Right ventricle myocardium inferior (tissue), 1 donor: ENCODE data around the gene HLCS. TPM values are rescaled to one million over a fixed set of nuclear protein-coding genes. Genes with fewer than 3 reads are reported as not detected.
"Not testable (repeated sequence)": the region's sequence is repeated elsewhere in the genome, so short reads cannot be mapped to it uniquely, and the experiment has no call there.

Experiments used
- ATAC-seq: fragments of 200-7000 bp; cut with Tn5 transposase; one replicate; pipeline ENCODE4 v1.9.1; 2020; ENCODE audit warnings: mild to moderate bottlenecking, moderate library complexity
- DNase-seq: peaks from one replicate; pipeline ENCODE4 v3.0.0; 2021; ENCODE audit errors: missing footprints
- intact Hi-C: fragments of 100-400 bp; cut with DNase I; formaldehyde crosslinking; loops from one replicate; pipeline ENCODE4 v1.11.0; 2022
- long read RNA-seq: library from polyadenylated mRNA; unstranded; transcript quantifications from one replicate; pipeline ENCODE4 v2.0.0, GENCODE V29; 2021
- total RNA-seq: library from RNA; stranded (reverse); fragmentation: NEBNext Ultra II Directional; extraction: Animal tissue kit (Norgen Biotek cat#: 25700); gene quantifications from one replicate; pipeline ENCODE4 v1.2.1, GENCODE V29; 2021
- donor health status: DM: no; HTN: yes; CAD: no; lungs with severe emphysema.

The HLCS gene
- 6.8 TPM for total RNA-seq
- long read RNA-seq, partial matches to known transcripts, result 0 of 4 reads
- long read RNA-seq, other reads (novel, unspliced or antisense), result 4 of 4 reads

DNA sequence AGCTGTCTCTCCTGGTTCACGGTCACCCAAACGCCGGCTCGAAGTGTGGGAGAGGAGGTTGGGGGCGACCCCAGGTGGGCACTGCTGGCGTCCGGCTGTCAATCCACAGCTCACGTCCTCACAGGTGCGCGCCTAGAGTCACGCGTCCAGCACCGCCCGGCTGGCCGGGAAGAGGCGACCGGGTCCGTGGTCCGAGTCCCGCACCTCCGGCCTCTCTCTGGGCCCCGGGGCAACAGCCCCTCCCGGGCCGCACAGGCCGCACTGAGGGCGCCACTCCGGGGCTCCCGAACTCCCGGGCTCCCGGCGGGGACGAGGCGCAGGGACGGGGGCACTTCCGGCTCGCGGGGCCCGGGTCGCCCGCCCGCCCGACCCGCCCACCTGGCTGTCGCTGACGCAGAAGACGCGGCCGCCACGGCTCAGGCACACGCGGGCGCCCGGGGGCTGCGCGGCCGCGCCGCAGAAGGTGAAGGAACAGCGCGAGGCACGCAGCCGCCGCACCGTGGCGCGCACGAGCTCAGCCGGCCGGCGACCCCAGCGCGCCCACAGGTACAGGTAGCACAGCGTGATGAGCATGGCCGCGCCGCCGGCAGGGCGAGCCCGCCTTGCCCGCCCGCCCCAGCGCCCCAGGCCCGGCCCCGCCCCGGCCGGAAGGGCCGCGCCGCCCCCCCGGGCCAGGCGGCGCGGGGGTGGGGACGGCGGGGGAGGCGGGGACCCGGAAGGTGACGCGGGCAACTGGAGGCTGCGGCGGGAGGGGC lies at the start of gene HLCS:
TSS of gene HLCS (minus strand) at position 604 of the 755 bp plus-strand sequence. CDS start at position 573, 31 bp downstream.
- DNase-seq, result peak; percentile 76

DNA sequence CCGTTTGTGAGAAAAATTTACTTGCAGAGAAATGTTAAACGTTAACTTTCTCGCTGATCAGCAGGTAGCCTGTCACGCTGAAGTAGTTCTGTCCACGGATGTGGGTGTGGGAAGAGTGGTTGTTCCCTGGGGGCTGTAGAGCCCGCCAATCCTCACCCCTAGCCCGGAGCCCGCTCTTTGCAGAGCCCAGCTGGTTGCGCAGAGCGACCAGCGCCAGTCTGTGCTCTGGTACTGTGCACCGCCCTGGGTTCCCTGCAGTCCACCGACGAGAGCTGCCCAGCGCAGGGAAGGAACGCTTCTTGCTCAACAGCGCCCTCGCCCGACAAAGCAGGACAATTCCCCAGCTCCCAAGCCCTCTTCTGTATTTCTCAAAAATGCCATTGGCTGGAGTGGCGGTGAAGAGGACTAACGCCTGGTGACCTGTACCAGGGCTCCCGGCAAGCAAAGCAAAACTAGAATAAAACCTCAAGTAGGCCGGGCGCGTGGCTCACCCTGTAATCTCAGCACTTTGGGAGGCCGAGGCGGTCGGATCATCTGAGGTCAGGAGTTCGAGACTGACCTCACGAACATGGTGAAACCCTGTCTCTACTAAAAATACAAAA lies 43.4 kb upstream of the HLCS start:
- ATAC-seq, result peak; percentile 96
- intact Hi-C loops, result no loop called here

More for the DNA sequence above, at the start of gene HLCS:
- ATAC-seq, result peak; percentile 91
- intact Hi-C loops, result loop anchor here (2.0 kb wide), 1 partner anchor 15 kb away; no protein-coding TSS in a partner anchor

DNA sequence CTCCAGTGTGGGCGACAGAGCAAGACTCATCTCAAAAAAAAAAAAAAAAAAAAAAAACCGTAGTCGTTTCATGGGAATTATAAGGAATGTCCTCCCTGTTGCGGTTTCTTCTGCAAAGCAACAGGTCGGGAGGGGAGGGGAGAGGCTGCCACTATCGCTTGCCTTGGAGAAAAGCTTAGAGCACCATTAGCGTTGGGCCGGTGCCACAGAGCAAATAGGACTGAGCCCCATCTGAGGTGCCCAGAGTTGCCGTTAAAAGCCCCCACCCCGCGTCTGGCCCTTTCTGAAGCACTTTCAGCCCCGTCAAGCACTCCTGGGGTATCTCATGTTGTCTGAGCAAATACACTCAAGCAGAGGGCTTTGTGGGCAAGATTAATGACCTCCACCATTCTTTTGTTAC lies 42.3 kb upstream of the HLCS start:
- ATAC-seq, result no peak
- intact Hi-C loops, result no loop called here
- DNase-seq, result no peak

More for the DNA sequence above, 43.4 kb upstream of the HLCS start:
- DNase-seq, result peak; percentile 86

DNA sequence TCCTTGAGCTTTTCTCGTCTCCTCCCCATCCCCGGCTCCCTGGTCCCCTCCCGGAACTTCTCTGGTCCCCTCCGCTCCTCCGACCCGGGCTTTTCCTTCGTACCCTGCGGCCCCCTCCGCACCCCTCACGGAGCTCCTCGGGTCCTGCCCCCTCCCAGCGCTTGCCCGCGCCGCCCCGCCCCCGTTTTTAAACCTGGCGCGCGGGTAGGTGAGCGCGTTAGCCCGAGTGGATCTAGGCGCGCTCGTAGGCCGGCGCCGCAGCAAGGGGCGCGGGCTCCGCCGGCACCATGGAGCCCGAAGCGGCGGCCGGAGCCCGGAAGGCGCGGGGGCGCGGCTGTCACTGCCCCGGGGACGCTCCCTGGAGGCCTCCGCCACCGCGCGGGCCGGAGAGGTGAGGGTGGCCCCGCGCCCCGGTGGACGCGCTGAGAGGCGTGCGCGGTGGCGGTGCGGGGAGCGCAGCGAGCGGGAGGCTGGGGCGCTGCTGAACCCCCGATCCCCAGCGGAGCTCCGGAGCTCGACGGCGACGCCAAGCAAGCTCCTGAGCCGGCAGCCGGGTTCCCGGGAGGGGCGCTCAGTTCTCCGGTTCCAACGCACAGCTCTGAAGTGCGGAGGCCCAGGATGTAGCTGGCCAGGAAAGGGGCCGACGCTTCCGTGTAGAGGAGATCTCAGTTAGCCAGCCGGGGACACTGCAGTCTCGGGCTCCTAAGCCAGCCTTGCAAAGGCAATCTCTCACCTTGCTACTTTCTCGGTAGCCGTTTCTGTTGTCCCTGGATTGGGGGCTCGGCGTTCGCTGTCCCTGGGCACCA lies 40.2 kb upstream of the HLCS start, which contains the start of gene RIPPLY3:
TSS of gene RIPPLY3 (plus strand) at position 217 of the 806 bp plus-strand sequence. CDS start at position 288, 71 bp downstream.
- ATAC-seq (no peak), DNase-seq (no peak)
- intact Hi-C loops, result no loop called here

DNA sequence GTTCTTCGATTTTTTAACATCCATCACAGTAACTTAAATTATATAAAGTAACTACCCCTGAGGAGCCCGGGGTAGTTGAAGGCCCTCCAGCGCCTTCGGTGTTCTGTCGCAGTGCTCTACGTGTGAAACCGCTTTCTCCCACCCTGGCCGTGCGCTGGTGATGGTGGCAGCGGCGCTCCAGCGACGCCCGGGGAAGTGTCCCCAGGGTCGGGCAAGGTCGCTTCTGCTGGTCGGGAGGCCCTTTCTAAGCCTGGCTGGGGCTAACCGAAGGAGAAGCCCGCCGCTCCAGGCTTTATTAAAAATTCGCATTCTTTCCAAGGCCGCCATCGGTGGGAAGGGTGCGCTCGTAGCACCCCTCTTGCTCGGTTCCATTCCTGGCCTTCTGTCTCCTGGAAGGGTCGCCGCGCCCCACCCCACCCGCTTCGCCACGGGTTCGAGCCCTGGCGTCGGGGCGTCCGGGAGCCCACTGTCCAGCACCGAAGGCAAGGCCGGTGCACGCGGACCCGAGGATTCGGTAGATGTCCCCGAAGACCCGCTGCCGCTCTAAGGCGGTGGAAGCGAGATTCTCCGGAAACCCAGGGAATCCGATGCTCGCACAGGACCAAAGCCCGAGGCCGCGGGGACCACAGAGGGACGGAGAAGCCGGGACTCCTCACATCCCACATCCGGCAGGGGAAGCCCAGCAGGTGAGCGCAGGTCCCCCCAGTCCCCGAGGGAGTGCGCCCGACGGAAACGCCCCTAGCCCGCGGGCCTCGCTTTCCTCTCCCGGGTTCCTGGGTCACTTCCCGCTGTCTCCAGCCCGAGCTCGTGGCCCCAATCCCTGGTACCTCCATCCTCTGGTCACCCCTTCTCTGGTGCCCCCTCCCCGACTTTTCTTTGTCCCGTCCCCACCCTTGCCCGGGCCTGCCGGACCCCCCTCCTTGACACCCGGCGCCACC lies 39.3 kb upstream of the HLCS start:
- intact Hi-C loops, result no loop called here
- DNase-seq, result no peak
- ATAC-seq, result no peak

DNA sequence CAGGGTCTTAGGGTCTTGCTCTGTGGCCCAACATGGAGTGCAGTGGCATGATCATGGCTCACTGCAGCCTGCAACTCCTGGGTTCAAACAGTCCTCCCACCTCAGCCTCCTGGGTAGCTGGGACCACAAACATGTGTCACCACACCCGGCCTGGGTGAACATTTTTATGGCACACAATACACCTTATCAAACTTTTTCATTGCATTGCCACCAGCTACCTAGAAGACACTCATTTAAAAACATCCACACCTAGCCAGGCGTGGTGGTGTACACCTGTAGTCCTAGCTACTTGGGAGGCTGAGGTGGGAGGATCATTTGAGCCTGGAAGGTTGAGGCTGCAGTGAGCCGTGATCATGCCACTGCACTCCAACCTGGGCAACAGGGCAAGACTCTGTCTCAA lies 37.4 kb upstream of the HLCS start:
- DNase-seq, ATAC-seq, intact Hi-C loops: not testable (repeated sequence)

DNA sequence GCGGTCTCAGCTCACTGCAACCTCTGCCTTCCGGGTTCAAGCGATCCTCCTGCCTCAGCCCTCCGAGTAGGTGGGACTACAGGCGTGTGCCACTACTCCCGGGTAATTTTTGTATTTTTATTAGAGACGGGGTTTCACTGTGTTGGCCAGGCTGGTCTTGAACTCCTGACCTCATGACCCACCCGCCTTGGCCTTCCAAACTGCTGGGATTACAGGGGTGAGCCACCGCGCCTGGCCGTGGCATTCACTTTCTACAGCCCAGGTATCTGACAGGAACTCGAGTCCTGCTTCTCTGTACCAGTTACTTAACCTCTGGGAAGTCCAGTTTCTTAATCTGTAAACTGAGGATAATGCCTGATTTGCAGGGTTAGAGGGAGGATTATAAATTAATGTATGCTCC lies 36.4 kb upstream of the HLCS start:
- DNase-seq, ATAC-seq, intact Hi-C loops: not testable (repeated sequence)

DNA sequence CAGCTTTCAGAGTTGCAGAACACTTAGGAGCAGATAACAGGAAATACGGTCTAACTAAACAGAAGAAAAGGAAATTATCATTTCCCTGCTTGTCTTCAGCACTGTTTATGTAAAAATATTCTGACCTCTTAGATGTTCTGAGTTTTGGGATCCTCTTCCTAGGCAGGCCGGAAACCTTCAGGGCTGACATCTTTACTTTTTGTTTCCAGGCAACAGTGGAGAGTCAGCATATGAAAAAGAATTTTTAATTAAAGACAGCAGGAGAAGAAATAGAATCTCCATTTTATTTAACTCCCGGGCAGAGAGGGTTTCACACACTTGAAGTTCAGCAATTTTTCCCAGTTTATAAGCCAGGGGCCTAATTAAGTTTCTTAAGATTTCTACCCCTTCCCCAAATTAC lies 35.0 kb upstream of the HLCS start:
- intact Hi-C loops, result no loop called here
- ATAC-seq, result no peak
- no peak for DNase-seq

DNA sequence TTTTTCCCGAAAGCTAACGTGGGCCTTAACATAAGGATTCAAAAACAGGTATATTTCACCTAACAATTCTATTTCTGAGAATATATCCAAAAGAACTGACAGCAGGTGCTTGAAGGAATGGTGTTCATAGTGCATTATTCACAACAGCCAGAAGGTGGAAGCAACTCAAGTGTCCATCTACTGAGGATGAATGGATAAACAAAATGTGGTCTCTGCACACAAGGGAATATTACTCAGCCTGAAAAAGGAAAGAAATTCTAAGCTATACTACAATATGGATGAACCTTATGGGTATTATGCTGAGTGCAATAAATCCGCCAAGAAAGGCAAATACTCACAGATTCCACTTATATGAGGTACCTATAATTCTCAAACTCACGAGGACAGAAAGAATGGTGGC lies 33.9 kb upstream of the HLCS start:
- ATAC-seq (no peak), DNase-seq (no peak)

DNA sequence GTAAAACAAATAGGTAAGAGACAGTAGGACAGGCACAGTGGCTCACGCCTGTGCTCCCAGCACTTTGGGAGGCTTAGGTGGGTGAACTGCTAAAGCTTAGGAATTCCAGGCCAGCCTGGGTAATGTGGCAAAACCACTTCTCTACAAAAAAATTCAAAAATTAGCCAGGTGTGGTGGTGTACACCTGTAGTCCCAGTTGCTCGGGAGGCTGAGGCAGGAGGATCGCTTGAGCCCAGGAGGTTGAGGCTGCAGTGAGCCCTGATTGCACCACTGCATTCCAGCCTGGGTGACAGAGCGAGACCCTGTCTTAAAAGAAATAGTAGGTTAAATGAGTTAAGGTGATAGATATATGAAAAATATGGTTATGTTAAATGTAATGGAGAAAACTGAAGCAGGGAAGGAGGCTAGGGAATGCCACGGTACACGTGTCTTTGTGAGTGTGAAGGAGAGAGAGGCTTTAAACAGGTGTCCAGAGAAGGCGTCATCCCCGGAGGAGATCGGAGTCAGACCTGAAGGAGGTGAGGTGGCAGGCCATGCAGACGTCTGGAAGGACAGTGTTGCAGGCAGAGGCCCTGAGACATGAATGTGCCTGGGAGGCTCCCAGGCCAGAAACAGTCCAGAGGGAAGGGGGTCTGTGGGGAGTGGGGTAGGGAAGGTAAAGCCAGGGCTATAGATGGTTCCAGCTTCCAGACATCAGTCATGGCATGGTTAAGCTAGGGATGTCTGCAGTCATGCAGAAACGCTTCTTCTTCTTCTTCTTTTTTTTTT lies 32.8 kb upstream of the HLCS start:
- DNase-seq (no peak), ATAC-seq (no peak)
- intact Hi-C loops, result no loop called here

More for the DNA sequence above, 33.9 kb upstream of the HLCS start:
- intact Hi-C loops, result no loop called here

DNA sequence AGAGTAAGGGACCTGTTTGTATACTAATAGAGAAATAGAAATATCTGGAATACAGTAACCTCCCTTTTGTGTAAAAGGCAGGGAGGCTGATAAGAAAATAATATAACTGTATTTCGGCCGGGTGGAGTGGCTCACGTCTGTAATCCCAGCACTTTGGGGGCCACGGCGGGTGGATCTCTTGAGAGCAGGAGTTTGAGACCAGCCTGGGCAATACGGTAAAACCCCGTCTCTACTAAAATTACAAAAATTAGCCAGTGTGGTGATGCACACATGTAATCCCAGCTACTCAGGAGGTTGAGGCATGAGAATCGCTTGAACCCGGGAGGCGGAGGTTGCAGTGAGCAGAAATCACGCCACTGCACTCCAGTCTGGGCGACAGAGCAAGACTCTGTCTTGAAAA lies 28.8 kb upstream of the HLCS start:
- ATAC-seq, intact Hi-C loops: not testable (repeated sequence)

DNA sequence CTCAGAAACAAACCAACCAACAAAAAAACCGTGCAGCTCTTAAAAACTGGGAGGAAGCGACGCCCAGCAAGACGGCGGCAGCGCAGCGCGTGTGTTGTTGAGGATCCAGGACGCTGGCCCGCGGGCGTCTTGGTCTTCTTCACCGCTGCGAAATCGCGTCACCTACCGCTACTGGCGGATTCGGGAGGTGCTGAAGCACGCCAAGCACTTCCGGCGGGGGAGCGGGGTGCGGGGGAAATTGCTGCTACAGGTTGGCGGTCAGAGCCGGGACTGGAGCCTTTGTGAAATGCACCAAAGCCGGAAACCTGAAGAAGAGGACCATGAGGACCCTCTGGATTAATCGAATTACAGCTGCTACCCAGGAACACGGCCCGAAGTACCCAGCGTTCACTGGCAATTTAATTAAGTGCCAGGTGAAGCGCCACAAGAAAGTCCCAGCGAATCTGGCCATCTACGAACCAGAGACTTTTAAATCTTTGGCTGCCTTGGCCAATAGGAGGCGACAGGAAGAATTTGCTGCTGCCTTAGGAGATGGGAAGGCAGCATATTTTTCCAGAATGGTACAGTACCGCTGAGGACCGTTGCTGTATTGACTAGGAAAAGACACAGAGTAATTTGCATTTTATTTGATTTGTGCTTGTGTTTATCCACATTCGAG lies 28.2 kb upstream of the HLCS start:
- intact Hi-C loops, result loop anchor here (5.0 kb wide), 2 partner anchors 52 to 78 kb away; partner anchors contain the start of genes PIGP and TTC3
- DNase-seq, result no peak
- no peak for ATAC-seq

More for the DNA sequence above, 28.8 kb upstream of the HLCS start:
- not testable (repeated sequence) for DNase-seq

DNA sequence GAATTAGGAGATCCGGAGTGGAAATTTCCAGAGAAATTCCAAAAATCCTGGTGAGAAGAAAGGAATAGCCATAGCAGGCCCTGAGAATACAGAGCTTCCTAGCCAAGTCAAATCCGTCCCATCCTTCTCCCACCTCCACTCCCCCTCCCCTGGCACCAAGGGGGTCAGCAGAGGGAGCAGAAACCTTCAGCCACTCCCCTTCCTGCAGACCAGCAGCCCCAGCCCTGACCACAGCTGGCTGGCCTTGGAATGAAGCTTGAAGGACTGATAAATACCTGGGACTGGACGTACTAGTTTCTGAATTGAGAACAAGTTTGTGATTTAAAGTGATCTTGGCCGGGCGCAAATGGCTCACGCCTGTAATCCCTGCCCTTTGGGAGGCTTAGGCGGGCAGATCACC lies 26.2 kb upstream of the HLCS start:
- intact Hi-C loops, result loop anchor here (5.0 kb wide), 2 partner anchors 50 to 80 kb away; partner anchors contain the start of genes PIGP and TTC3
- no peak for ATAC-seq

DNA sequence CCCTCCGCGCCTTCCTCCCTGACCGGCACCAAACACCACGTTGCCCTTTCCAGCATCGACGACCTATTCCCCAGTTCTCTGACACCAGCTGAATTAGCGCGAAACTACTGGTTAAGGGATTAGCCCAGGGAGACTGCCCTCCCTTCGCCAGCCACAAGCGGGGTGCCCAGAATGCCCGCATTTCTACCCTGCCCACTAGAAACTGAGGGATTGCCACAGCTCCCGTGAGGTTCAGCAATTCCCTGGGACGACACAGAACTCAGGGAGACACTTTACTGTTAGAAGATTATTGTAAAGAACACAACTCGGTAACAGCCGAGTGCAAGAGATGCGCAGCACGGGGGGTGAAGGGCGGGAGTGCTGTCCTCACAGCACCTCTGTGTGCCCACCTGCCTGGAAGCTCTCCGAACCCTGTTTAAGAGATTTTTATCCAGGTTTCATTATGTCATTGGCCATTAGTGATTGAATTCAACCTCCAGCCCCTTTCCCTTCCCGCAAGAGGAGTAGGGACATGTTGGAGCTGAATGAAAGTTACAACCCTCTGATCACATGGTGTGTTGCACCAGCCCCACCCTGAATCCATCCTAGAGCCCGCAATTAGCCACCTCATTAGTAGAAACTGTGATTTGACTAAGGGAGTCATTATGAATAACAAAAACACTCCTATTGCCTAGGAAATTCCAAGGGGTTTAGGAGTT lies 24.2 kb upstream of the HLCS start:
- intact Hi-C loops, result loop anchor here (5.0 kb wide), 2 partner anchors 48 to 82 kb away; partner anchors contain the start of genes PIGP and TTC3
- no peak for DNase-seq
- no peak for ATAC-seq

More for the DNA sequence above, 26.2 kb upstream of the HLCS start:
- no peak for DNase-seq

DNA sequence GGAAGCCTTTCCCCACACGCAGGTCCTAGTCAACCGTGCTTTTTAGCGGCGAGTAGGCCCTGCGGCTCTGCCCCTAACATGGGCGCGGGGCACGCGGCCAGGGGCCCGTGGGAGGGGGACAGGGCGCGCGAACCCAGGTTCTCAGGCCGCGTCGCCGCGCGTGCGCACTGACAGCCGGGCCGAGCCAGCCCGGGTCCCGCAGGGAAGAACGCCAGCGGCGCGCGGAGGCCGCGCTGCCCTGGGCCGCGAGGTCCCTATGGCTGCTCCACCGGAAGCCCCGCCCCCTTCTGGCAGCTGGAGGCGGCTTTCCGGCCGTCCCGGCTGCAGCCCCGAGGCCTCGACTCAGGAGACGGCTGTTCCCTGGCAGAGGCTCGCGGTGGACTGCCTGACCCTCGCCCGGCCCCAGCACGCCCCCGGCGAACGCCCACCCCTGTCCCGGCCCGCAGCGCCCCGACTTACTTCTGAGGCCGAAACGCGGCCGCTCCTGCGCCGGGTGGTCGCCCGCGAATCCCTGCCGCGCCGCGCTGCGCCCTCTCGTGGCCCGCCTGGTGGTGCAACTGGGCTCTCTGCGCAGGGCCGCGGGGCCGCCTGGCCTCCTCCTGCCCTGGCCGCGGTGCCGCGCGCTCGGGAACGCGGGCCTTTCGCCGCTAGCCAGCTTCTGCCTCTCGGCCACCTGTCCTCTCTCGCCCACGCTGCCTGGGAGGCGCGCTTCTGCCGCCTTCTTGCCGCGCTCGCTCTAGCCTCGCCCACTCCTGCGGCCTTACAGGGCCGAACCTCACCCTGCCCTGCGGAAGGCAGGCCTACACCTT lies 23.4 kb upstream of the HLCS start:
- intact Hi-C loops, result loop anchor here (5.0 kb wide), 2 partner anchors 48 to 82 kb away; partner anchors contain the start of genes PIGP and TTC3

More for the DNA sequence above, 23.4 kb upstream of the HLCS start:
- peak; percentile 97 for DNase-seq
- peak; percentile 99 for ATAC-seq
